Nephron progenitor cell (in vitro differentiated cells): ENCODE measurements around the gene CAMK1.

Experiments
- DNase-seq: peaks from one replicate; pipeline ENCODE4 v3.0.0; 2021
- H3K27ac Mint-ChIP-seq: 2 replicates; pipeline ENCODE4 v1.8.0; 2021; ENCODE audit warnings: mild to moderate bottlenecking, moderate library complexity, mixed read lengths
- H3K27me3 Mint-ChIP-seq: 2 replicates; pipeline ENCODE4 v1.8.0; 2021; ENCODE audit warnings: mild to moderate bottlenecking, low read depth, mixed read lengths; ENCODE audit not compliant: poor library complexity
- H3K36me3 Mint-ChIP-seq: 2 replicates; pipeline ENCODE4 v1.8.0; 2021; ENCODE audit warnings: low read depth, mixed read lengths
- H3K4me1 Mint-ChIP-seq: 2 replicates; pipeline ENCODE4 v1.8.0; 2021; ENCODE audit warnings: mixed read lengths
- H3K4me3 Mint-ChIP-seq: 2 replicates; pipeline ENCODE4 v1.8.0; 2021; ENCODE audit warnings: mild to moderate bottlenecking, moderate library complexity, mixed read lengths
- H3K9me3 Mint-ChIP-seq: 2 replicates; pipeline ENCODE4 v1.8.0; 2021; ENCODE audit warnings: mild to moderate bottlenecking, moderate library complexity, mixed read lengths
- TF ChIP-seq, protein P1 (sequence below): fragments of 200-600 bp; sonication (generic); IDR thresholded peaks from 2 replicates; pipeline ENCODE4 v1.5.0; 2021; ENCODE audit warnings: antibody characterized with exemption

CAMK1 gene

DNA sequence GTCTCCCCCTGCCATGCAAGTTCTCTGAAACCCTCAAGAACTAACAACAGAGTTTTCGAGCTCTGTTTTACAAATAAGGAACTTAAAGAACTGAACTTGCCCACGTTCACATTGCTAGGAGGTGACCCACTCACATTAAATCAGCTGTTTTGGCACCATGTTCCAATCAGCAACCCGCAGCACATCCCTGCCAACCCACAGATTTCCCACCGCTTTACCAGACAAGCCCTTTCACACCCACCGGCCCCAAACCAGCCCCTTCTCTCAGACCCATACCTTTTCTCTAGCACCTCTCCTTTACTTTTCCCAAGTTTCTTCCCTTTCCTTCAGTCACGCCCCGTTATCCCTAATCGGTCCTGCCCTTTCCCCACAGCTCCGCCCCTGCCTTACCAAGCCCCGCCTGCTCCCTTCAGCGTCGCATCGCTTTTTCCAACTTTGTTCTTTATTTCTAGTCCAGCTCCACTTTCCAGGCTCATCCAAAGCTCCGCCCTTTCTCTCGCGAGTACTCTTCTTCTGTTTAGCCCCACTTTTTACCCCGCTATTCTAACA, 39.0 kb downstream of the CAMK1 start:
- DNase-seq = no peak
- TF ChIP-seq, protein P1, sequence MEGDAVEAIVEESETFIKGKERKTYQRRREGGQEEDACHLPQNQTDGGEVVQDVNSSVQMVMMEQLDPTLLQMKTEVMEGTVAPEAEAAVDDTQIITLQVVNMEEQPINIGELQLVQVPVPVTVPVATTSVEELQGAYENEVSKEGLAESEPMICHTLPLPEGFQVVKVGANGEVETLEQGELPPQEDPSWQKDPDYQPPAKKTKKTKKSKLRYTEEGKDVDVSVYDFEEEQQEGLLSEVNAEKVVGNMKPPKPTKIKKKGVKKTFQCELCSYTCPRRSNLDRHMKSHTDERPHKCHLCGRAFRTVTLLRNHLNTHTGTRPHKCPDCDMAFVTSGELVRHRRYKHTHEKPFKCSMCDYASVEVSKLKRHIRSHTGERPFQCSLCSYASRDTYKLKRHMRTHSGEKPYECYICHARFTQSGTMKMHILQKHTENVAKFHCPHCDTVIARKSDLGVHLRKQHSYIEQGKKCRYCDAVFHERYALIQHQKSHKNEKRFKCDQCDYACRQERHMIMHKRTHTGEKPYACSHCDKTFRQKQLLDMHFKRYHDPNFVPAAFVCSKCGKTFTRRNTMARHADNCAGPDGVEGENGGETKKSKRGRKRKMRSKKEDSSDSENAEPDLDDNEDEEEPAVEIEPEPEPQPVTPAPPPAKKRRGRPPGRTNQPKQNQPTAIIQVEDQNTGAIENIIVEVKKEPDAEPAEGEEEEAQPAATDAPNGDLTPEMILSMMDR = no peak
- Mint-ChIP-seq H3K27ac (peak overlapping the region; percentile 93), H3K9me3 (no peaks in the 10 kb centered on the region), H3K27me3 (peaks cover 14% of the 10 kb centered on the region), H3K36me3 (peaks cover 23% of the 10 kb centered on the region), H3K4me1 (peaks cover 32% of the 10 kb centered on the region), H3K4me3 (peak overlapping the region; percentile 92)

DNA sequence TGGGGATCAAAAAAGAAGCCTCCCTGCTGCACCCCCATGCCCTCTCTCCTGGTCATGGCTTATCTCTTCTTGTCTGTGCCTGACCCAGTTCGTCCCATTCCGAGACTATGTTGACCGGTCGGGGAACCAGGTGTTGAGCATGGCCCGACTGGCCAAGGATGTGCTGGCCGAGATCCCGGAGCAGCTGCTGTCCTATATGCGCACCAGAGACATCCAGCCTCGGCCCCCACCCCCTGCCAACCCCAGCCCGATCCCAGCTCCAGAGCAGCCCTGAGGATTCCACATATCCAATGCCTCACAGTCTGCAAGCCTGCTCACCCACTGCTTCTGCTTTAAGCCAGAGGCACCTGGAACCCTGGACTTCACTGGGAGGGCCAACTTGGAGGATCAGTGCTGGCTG, 40.3 kb downstream of the CAMK1 start:
- no peaks in the 10 kb centered on the region for H3K9me3 Mint-ChIP-seq
- TF ChIP-seq, protein P1 = no peak
- peaks cover 32% of the 10 kb centered on the region for H3K4me1 Mint-ChIP-seq
- H3K4me3 Mint-ChIP-seq = no peak overlapping the region
- H3K27me3 Mint-ChIP-seq = peaks cover 12% of the 10 kb centered on the region
- no peak overlapping the region for H3K27ac Mint-ChIP-seq
- no peak for DNase-seq
- H3K36me3 Mint-ChIP-seq = peaks cover 11% of the 10 kb centered on the region

DNA sequence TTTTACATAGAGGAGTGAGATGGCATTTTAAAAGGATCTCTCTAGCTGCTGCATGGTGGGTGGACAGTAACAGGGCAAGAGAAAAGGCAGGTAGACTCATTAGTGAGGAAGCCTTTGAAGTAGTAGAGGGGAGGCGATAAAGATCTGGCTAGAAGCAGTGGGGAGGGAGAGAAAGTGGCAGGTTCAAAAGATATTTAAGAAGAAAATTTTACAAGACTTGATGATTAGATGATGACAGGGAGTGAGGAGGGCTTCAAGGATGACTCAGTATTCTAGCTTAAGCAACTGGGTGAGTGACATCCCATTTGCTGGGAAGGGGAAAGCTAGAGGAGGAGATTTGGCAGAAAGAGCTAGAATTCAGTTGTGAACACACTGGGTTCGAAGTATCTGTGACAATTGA, 42.0 kb downstream of the CAMK1 start:
- DNase-seq = no peak
- Mint-ChIP-seq H3K4me1 (peaks cover 20% of the 10 kb centered on the region), H3K4me3 (no peak overlapping the region), H3K9me3 (no peaks in the 10 kb centered on the region), H3K27ac (no peak overlapping the region), H3K36me3 (no peaks in the 10 kb centered on the region), H3K27me3 (peaks cover 11% of the 10 kb centered on the region)
- TF ChIP-seq, protein P1 = no peak

DNA sequence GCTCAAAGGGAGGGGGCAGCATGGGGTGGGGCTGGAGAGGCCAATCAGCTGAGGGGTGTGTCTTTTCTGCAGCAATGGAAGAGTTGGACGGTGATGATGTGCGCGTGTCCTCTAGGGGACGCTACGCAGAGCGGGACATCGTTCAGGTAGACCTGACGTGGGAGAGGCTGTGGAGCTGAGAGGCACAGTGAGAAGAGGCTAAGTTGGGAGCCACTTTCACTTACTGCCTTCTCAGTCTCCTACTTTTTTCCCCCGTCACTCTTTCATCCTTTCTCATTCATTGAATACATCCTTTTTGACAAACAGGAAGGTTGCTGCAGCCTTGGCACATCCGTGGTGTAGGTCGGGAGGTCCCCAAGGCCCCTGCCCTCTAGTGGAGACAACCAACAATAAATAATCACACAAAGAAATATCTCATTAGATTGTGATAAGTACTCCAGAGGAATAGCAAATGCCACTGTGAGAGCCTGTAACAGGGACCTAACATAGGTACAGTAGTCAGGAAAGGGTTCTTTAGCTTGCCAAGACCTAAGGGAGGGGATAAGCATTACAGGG, 42.6 kb downstream of the CAMK1 start:
- Mint-ChIP-seq H3K36me3 (no peaks in the 10 kb centered on the region), H3K27ac (no peak overlapping the region), H3K9me3 (no peaks in the 10 kb centered on the region), H3K27me3 (peaks cover 11% of the 10 kb centered on the region), H3K4me1 (peaks cover 15% of the 10 kb centered on the region), H3K4me3 (no peak overlapping the region)
- DNase-seq = no peak
- TF ChIP-seq, protein P1 = peak; percentile 30

GRCh38 chr3:9725775-9726515, 43.8 kb downstream of the CAMK1 start:
- no peak for DNase-seq
- H3K4me1 Mint-ChIP-seq = peaks cover 18% of the 10 kb centered on the region
- H3K27ac Mint-ChIP-seq = no peak overlapping the region
- H3K27me3 Mint-ChIP-seq = peaks cover 11% of the 10 kb centered on the region
- H3K36me3 Mint-ChIP-seq = no peaks in the 10 kb centered on the region
- TF ChIP-seq, protein P1 = no peak
- no peaks in the 10 kb centered on the region for H3K9me3 Mint-ChIP-seq
- no peak overlapping the region for H3K4me3 Mint-ChIP-seq
